ENCODE data around the gene PMS1. TPM values are rescaled to one million over a fixed set of nuclear protein-coding genes. Genes with fewer than 3 reads are reported as not detected.
A peak's percentile ranks its signal among the peaks of the same experiment; 100 is the strongest.

The PMS1 gene
- total RNA-seq, 2 donors from 2014 or later, result 7.6 to 27.6 TPM

GRCh38 chr2:189836644-189837043 is 52.4 kb downstream of the PMS1 start:
- Histone ChIP-seq H3K27ac (no peak overlapping the region), H3K27me3 (replicated peaks; ENCODE audit: insufficient read depth) (no peaks in the 10 kb centered on the region), H3K36me3 (no peaks in the 10 kb centered on the region), H3K9me3 (no peaks in the 10 kb centered on the region), H3K4me1 (ENCODE audit: control insufficient read depth in 1 of 2, low read depth in 2 of 2) (peaks cover 12 to 15% of the 10 kb centered on the region in 2 donors), H3K4me3 (peak overlapping the region; percentile 5)
- TF ChIP-seq, protein P1, sequence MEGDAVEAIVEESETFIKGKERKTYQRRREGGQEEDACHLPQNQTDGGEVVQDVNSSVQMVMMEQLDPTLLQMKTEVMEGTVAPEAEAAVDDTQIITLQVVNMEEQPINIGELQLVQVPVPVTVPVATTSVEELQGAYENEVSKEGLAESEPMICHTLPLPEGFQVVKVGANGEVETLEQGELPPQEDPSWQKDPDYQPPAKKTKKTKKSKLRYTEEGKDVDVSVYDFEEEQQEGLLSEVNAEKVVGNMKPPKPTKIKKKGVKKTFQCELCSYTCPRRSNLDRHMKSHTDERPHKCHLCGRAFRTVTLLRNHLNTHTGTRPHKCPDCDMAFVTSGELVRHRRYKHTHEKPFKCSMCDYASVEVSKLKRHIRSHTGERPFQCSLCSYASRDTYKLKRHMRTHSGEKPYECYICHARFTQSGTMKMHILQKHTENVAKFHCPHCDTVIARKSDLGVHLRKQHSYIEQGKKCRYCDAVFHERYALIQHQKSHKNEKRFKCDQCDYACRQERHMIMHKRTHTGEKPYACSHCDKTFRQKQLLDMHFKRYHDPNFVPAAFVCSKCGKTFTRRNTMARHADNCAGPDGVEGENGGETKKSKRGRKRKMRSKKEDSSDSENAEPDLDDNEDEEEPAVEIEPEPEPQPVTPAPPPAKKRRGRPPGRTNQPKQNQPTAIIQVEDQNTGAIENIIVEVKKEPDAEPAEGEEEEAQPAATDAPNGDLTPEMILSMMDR (IDR thresholded peaks at IDR 0.05), result no peak
- ATAC-seq (ENCODE audit: insufficient number of reproducible peaks, low FRiP score, low read depth), result no peak
- no peak for DNase-seq (ENCODE audit: low spot score)

- no peaks in the 10 kb centered on the region for H3K9me3 ChIP-seq
- peaks cover 12 to 15% of the 10 kb centered on the region in 2 donors for H3K4me1 ChIP-seq (ENCODE audit: control insufficient read depth in 1 of 2, low read depth in 2 of 2)
- TF ChIP-seq, protein P1 (IDR thresholded peaks at IDR 0.05), result no peak
- no peak overlapping the region for H3K27ac ChIP-seq
- DNase-seq (ENCODE audit: low spot score) (no peak), ATAC-seq (ENCODE audit: insufficient number of reproducible peaks, low FRiP score, low read depth) (no peak)
- H3K36me3 ChIP-seq, result no peaks in the 10 kb centered on the region
- H3K27me3 ChIP-seq (replicated peaks; ENCODE audit: insufficient read depth), result no peaks in the 10 kb centered on the region
- H3K4me3 ChIP-seq, result no peak overlapping the region
These were observed 53.1 kb downstream of the PMS1 start for GRCh38 chr2:189837326-189837725.

DNA sequence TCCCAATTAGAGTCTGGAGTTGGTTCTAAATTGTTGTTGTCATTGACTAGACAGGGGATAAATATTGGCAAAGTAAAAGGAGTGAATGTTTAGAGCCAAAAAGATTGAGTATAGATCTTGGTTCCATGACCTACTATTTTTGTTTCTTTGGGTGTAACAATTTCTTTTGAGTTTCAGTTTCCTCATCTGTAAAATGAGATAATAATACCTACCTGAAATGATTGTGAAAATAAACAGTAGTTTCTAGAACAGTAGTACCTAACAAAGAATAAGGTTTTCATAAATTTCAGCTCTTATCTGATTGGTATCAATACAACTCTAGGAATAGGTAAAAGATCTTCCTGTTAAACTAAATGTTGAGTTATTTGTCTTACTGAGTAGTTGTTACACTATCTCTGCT is 56.8 kb downstream of the PMS1 start:
- Histone ChIP-seq H3K4me1 (ENCODE audit: control insufficient read depth in 1 of 2, low read depth in 2 of 2) (peaks cover 6 to 12% of the 10 kb centered on the region in 2 donors), H3K27me3 (replicated peaks; ENCODE audit: insufficient read depth) (no peaks in the 10 kb centered on the region), H3K9me3 (no peaks in the 10 kb centered on the region), H3K4me3 (no peak overlapping the region), H3K27ac (no peak overlapping the region), H3K36me3 (no peaks in the 10 kb centered on the region)
- ATAC-seq (ENCODE audit: insufficient number of reproducible peaks, low FRiP score, low read depth) (no peak), DNase-seq (ENCODE audit: low spot score) (no peak)
- TF ChIP-seq, protein P1 (IDR thresholded peaks at IDR 0.05), result no peak

- no peaks in the 10 kb centered on the region for H3K36me3 ChIP-seq
- no peak overlapping the region for H3K4me3 ChIP-seq
- H3K9me3 ChIP-seq, result no peaks in the 10 kb centered on the region
- no peaks in the 10 kb centered on the region for H3K4me1 ChIP-seq (ENCODE audit: control insufficient read depth in 1 of 2, low read depth in 2 of 2)
- H3K27me3 ChIP-seq (replicated peaks; ENCODE audit: insufficient read depth), result no peaks in the 10 kb centered on the region
- TF ChIP-seq, protein P1 (IDR thresholded peaks at IDR 0.05), result no peak
- no peak overlapping the region for H3K27ac ChIP-seq
- ATAC-seq (ENCODE audit: insufficient number of reproducible peaks, low FRiP score, low read depth) (no peak), DNase-seq (ENCODE audit: low spot score) (no peak)
These were observed 64.0 kb downstream of the PMS1 start for GRCh38 chr2:189848276-189848675.

- TF ChIP-seq, protein P1 (IDR thresholded peaks at IDR 0.05), result no peak
- Histone ChIP-seq H3K27me3 (replicated peaks; ENCODE audit: insufficient read depth) (no peaks in the 10 kb centered on the region), H3K4me3 (no peak overlapping the region), H3K4me1 (ENCODE audit: control insufficient read depth in 1 of 2, low read depth in 2 of 2) (no peaks in the 10 kb centered on the region), H3K27ac (no peak overlapping the region), H3K36me3 (peaks cover 4% of the 10 kb centered on the region), H3K9me3 (no peaks in the 10 kb centered on the region)
- DNase-seq (ENCODE audit: low spot score), result no peak
- ATAC-seq (ENCODE audit: insufficient number of reproducible peaks, low FRiP score, low read depth), result no peak
These were observed 65.3 kb downstream of the PMS1 start for GRCh38 chr2:189849550-189849949.
